Stromal cell of bone marrow (primary cell): Measurements from ENCODE around the gene GJD2.

Experiments used
- DNase-seq: peaks from one replicate; pipeline ENCODE4 v3.0.0-alpha.2; 2012; ENCODE audit warnings: low read depth

The GJD2 gene

GRCh38 chr15:34773013-34773412, 18.2 kb upstream of the GJD2 start:
- DNase-seq: no peak

DNA sequence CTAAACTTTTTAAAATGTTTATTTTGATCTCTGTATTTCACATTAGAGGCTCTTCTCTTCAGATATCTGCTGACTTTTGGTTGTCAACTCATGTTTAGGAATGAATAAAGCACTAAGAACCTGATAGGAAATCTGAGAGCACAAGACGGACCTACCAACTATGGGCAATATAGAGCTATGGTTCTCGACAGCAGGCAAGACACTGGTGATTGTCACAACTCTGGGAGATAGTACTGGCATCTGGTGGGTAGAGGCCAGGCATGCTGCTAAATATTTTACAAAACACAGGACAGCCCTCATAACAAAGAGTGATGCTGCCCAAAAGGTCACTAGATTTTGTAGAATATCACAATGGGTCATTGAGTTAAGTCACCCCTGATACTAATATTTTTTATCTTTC, 17.5 kb upstream of the GJD2 start:
- no peak for DNase-seq

DNA sequence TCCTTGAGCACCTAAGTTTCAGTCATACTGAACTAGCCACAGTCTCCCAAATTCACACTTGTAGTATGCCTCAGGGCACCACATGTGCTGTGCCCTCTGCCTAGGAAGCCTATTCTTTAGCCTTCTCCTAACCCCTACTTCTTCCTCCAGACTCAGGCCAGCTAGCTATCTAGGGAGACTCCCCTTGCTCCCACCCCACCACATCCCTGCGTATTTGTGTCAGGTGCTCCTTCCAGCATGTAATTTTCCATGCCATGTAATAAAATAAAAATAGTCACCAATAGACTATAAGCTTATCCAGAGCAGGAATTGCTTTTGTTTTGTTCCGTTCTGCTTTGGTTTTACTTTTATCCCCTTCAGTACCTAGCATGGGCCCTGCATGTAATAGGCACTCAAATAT, 14.9 kb upstream of the GJD2 start:
- no peak for DNase-seq

- DNase-seq: no peak
Measured at GRCh38 chr15:34768530-34768929, 13.7 kb upstream of the GJD2 start.

DNA sequence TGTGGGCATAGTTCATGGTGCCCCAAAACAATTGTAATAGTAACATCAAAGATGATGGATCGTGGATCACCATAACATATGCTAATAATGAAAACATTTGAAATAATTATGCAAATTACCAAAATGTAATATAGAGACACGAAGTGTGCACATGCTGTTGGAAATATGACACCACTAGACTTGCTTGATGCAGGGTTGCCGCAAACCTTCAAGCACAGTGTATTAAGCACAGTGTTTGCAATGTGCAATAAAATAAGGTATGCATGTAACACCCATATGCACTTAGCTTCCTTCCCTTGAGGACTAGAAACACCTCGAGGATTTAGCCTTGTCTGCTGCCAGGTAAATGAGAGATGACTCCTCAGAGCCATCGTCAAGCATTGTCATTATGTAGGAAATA, 10.9 kb upstream of the GJD2 start:
- no peak for DNase-seq

DNA sequence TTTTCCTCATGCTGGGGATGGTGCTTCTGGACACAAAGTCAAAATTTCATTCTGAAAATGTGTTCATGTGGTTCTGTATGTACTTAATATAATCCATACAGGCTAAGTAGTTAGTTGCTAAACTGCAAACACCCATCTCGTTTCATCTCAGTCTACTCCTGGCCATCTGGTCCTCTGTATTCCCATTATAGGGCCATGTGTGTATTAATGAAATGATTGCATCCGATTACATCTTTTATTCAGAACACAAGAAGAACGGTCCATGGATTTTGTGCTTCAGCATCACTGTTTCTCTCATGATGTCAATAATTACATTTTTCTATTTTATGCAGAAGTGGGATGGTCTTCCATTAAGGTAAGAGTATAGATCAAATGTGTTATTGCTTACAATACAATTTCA, 6.1 kb upstream of the GJD2 start:
- no peak for DNase-seq

DNA sequence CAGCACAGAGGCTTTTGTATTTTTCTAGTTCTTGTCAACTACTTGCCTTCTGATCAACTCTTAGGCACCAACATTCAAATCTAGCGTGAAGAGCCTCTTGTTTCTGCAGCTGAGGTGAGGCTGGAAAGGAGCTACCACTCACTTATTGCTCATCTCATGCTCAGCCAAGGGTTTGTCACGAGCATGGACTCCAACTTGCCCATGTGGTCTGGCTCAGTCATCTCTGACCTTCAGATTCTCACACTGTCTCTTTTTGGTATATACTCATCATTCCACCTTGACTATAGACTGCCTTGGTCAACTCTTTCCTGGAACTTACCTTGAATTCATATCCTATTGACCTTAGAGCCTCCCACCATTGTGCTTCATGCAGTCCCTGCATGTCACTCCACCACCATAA, 5.2 kb upstream of the GJD2 start:
- no peak for DNase-seq

DNA sequence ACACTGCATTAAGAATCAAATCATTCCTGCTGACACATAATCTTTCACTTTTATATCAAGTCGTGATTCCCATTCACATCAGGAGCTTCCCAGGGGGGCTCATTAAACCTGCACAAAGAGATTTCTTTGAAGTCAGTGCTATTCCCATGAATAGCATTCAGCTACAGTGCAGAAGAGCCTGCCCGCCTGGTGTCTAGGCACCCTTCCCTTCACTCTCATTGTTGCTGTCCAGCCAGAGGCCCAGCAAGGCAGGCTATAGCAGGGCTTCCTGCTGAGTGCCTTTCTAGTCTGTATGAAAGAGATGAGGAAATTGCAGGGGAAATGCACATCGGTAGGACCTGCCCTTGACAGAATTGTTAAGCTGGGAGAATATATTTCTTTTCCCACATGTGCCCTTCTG, 4.5 kb upstream of the GJD2 start:
- DNase-seq: no peak

GRCh38 chr15:34757262-34757661, 2.5 kb upstream of the GJD2 start:
- no peak for DNase-seq

DNA sequence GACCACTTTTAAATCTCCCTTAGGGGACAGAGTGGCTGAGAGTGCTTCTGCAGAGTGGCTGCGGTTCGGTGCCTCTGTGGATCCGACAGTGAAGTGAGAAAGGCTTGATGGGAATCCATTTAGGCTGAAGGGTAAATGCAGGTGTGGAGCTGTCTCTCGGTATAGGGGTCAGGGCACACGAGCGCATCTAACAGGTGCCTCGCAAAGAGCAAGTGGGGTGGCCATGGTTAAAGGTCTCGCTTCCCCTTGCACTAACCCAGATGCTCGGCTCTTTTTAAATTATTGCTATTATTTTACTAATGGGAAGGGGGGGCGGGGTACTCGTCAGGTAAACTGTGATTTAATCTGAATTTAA, 598 bp upstream of the GJD2 start:
- DNase-seq: no peak

DNA sequence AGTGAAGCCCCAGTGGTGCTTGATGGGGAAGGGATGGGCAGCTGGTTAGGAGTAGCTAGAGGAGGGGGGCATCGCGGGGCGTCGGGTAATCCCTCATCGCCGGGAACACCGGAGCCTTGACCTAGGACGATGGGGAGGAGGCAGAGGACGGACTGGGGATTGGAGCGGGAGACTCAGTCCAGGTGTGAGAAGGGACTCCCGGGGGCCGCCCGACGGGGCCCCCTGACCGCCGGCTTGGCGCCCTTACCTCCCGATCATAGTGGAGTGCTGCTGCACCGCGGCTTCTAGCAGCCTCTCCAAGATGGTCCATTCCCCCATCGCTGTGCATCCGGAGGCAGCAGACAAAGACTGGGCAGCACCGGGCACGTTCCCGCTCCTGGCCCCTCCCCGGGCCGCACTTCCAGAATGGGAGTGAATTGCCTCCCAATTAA, 612 bp downstream of the GJD2 start:
- no peak for DNase-seq

DNA sequence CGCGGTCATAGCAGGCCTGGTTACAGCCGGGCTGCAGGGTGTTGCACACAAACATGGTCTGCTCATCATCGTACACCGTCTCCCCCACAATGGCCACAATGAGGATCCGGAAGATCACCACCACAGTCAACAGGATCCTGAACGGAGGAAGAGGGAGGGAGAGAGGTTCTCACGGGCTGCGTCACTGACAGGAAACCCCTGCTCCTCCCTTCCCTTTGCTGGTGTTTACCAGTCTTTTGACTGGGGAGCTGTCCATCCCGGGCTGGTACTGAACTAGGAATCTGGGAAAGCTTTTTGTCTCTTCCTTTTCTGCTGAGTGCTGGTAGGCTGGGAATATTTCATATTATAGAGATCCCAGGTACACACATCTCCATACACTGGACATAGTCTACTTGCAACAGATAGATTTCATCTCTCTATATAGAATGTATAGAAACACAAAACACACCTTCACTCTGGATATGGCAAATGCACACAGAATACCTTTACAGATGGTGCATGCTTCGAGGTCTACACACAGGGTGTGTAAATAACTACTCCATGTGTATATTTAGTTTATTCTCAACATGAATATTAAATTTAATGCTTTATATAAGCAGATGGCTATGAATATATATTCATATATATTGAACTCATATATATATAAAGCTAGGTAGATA, 1.4 kb downstream of the GJD2 start:
- DNase-seq: peak; percentile 33

GRCh38 chr15:34749691-34750090, 5.1 kb downstream of the GJD2 start:
- DNase-seq: no peak

DNA sequence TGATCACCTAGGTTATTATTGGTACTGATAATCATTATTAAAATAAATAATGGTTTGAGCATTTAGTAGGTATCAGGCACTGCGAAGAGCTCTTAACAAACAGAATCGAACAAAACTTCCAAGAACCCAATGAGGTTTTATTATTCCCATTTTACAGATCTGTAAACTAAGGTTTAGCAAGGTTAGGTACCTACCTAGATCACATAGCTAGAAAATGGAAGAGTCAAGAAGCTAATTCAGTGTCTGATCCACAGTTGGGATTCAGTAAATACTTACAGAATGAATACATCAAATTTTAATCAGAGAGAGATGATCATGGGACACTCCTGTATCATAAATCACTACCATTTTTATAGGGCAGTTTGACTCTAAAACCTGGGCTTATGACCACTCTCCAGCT, 15.5 kb downstream of the GJD2 start:
- no peak for DNase-seq

- no peak for DNase-seq
Measured at GRCh38 chr15:34738002-34738401, 16.8 kb downstream of the GJD2 start.

DNA sequence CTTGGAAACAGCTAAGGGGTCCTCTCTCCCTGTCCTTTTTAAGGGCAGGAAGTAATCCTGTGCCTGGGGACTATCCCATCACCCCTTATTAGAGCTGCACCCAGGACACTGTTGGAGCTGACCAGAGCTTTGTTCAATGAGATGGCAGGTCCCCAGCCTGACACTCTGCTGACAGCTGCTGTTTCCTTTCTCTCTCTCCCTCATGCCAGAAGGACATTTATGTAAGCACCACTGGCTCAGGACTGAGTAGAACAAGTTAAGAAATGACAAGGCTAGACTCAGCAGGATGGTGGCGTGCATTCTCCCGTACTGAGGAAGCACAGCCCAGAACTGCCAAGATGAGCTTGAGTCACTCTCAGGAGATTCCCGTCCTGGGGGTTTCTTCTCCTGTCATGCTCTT, 17.3 kb downstream of the GJD2 start:
- no peak for DNase-seq

- DNase-seq: no peak
Measured at GRCh38 chr15:34734303-34734702, 20.5 kb downstream of the GJD2 start.

DNA sequence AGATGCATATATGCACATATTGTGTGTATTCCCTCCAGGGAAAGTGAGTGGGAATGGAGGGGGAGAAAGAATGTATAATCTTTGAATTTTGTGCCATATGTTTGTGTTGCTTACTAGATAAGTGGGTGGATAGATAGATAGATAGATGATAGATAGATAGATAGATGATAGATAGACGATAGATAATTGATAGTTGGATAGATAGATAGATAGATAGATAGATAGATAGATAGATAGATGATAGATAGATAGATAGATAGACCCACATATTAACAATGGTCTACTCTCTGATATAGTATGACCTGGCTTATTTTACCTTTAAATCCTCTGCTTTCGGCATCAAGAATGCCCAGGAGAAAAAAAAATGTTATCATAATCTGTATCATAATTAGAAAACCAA, 21.2 kb downstream of the GJD2 start:
- DNase-seq: no peak

DNA sequence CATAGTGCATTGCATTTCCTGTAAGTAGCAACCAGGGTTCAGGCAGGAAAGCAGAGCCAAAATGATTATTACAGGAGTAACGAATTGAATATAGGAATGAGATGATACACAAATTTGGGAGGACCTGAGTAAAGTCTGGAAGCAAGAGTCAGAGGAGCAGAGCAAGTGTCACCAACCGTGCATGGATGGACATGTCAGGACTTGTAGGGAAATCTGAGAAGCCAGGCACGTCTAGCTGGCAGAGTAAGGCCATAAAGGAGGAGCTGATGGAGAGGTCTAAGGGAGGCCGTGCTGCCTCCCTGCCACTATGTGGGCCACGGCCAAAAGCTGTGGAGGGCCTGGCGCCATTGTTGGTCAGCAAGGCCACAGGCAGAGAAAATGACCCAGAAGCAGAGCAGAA, 22.4 kb downstream of the GJD2 start:
- DNase-seq: no peak

DNA sequence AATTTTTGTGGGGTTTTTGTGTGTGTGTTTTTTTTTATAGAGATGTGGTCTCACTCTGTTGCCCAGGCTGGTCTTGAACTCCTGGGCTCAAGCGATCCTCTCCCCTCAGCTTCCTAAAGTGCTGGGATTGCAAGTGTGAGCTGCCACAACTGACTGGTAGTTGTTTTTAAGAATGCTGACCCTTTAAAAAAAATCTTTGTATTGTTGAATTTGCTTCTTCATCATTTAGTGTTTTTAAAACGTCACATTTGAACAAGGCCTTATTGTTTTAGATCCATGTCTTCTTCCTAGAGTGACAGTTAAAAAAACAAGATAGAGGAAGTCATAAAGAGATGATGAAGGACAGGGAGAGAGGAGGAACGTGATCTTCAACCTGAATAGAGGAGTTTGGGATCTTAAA, 24.1 kb downstream of the GJD2 start:
- DNase-seq: no peak

DNA sequence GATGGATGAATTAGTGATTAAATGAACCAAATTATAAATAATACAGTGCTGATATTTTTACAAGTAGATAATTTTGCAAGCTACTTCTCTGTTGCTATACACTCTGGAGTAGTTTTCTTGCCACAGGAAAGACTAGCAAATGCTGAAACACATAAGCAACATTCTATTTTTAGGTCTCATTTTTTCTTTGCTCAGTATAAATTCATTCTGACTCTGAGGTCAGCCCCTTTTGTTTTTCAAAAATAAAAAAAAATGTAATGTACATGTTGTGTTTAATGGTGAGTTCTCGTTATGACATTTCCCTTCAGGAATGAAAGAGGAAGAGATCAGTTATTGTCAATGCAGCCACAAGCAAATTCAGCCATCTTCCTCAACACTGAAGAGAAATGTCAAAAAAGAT, 24.9 kb downstream of the GJD2 start:
- no peak for DNase-seq

- DNase-seq: no peak
Measured at GRCh38 chr15:34729056-34729455, 25.7 kb downstream of the GJD2 start.

DNA sequence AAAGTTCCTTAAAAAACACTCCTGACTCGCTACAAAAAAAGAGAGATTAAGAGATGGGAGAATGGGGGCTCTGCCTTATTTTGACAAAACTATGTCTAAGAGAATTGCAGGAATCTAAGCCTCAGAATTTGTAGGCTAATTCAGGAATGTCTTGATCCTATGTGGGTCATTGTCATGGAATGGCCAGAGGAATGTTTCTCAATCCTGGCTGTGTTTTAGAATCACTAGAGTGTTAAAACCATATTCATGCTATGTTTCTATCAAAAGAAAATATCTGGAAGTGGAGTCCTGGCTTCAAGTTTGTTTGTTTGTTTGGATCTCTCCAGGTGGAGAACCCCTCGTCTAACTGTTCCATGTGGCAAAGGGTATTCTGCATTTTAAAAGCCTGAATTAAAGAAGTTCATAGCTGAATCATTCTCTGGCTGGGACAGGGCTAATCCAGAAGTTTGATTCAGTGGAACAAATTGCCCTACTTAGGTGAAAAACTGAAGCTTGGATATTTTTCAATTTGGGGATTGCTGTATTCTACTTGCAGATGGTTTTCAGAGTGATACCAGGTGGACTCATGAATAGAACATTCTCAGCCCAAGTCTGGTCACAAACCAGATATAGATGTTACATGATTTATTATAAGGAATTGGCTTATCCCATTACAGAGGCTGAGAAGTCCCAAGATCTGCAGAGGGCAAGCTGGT, 28.2 kb downstream of the GJD2 start:
- no peak for DNase-seq

DNA sequence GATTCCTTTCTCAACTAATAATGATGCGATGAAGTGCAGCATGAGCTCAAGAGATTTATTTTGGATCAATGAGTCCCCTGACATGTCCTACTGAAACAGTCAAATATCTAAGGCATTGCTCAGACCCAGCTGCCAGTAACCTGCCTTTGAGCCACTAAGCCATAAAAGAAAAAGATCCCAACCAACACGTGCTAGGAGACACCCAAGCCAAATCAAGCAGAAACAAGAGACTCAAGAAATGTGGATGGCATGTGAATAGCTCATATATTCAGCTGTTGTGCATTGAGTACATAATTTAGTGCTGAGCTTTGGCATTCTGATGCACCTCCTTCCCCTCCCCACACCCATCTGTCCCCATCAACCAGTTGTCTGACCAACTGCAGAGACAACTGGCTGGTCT, 29.2 kb downstream of the GJD2 start:
- DNase-seq: no peak
